Erythroblast (primary cell): ENCODE results near the gene MELTF.

ENCODE experiments used
- DNase-seq, 2 experiments: peaks; one replicate each; lab custom pipeline; 2025; lab: John Stamatoyannopoulos, UW
- GATA1 ChIP-seq: IDR thresholded peaks from 2 replicates; pipeline ENCODE4 v1.6.1; 2011; ENCODE audit warnings: low read depth, mild to moderate bottlenecking, control low read depth, low read length, moderate library complexity
- POLR2A ChIP-seq: IDR thresholded peaks from 2 replicates; pipeline ENCODE4 v1.6.1; 2011; ENCODE audit warnings: mild to moderate bottlenecking, low read length

MELTF gene

GRCh38 chr3:196967412-196968232 is 62.0 kb downstream of the MELTF start:
- DNase-seq, result no peak
- TF ChIP-seq POLR2A, result no peak
- no peak for TF ChIP-seq GATA1

GRCh38 chr3:196966526-196967401 is 62.9 kb downstream of the MELTF start:
- DNase-seq, result no peak
- no peak for TF ChIP-seq GATA1
- no peak for TF ChIP-seq POLR2A

DNA sequence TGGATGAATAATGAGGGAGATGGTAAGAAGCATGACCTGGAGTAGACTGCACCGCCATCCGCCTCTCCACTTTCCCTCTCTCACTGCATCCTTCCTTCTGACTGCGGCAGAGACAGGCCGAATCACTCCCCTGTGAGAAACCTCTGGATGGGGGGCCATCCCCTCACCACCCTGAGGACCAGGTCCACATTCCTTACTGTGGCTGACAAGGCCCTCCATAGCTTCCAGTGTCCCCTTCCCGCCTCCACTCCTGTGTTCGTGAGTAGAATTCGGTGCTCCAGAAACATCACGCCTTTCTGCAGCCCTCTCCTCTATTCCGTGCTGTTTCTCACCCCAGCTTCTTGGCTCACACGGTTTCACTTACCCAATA is 63.8 kb downstream of the MELTF start:
- no peak for DNase-seq
- TF ChIP-seq GATA1, result no peak
- TF ChIP-seq POLR2A, result no peak

DNA sequence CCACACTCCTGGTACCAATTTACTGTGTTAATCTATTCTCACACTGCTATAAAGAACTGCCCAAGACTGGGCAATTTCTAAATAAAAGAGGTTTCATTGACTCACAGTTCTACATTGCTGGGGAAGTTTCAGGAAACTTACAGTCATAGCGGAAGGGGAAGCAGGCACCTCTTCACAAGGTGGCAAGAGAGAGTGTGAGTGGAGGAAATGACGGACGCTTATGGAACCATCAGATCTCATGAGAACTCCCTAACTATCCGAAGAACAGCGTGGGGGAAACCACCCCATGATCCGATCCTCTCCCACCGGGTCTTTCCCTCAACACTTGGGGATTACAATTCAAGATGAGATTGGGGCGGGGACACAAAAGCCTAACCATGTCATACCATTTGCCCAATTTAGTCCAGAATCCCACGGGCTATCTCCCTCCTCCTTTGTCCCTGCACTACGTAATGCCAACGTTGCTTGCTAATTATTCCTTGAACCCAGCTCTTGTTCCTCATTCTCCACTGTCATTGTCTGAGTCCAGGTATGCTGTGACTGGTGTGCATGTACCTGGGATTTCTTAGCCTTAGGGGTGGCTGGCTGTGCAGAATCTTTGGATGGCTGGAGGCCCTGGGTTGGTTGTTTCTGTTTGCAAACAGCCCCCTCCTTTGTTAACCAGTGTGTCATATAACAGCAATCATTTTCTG is 64.4 kb downstream of the MELTF start:
- no peak for DNase-seq
- TF ChIP-seq POLR2A (no peak), GATA1 (no peak)

DNA sequence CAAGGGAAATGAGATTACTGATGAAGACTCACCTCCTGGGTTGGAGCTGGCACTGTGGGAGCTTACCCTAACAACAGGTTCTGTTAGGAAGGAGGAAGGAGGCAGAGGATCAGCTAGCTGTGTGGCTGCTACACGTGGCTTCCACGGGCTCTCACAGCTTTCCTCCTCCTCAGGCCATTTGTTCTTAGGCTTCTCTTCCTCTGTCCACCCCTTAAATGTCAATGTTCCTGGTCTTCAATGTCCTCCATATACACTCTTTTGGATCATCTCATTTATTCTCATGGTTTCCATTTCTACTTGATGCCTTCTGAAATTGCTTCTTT is 66.0 kb downstream of the MELTF start:
- DNase-seq, result no peak
- TF ChIP-seq POLR2A (no peak), GATA1 (no peak)

GRCh38 chr3:196962930-196963630 is 66.5 kb downstream of the MELTF start:
- DNase-seq, result no peak

DNA sequence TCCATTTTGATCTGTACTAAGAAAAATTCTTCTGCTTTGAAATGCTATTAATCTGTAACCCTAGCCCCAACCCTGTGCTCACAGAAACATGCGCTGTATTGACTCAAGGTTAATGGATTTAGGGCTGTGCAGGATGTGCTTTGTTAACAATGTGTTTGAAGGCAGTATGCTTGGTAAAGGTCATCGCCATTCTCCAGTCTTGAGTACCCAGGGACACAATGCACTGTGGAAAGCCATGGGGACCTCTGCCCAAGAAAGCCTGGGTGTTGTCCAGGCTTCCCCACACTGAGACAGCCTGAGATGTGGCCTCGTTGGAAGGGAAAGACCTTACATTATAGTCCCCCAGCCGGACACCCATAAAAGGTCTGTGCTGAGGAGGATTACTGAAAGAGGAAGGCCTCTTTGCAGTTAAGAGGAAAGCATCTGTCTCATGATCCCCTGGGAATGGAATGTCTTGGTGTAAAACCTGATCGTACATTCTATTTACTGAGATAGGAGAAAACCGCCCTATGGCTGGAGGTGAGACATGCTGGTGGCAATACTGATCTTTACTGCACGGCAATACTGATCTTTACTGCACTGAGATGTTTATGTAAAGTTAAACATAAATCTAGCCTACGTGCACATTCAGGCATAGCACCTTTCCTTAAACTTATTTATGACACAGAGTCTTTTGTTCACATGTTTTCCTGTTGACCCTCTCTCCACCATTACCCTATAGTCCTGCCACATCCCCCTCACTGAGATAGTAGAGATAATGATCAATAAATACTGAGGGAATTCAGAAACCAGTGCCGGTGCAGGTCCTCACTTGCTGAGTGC is 67.3 kb downstream of the MELTF start:
- no peak for TF ChIP-seq POLR2A
- no peak for TF ChIP-seq GATA1
- DNase-seq, result no peak

More at GRCh38 chr3:196962930-196963630, 66.5 kb downstream of the MELTF start:
- TF ChIP-seq POLR2A, result no peak
- no peak for TF ChIP-seq GATA1

GRCh38 chr3:196954832-196955231 is 74.8 kb downstream of the MELTF start:
- TF ChIP-seq POLR2A (no peak), GATA1 (no peak)
- DNase-seq, result no peak
